HG03565 (cell line): ENCODE results near the gene ACY1.

Source experiments
- ATAC-seq: cut with Tn5 transposase; IDR thresholded peaks from one replicate; pipeline ENCODE4 v1.9.1; 2021; ENCODE audit warnings: mild to moderate bottlenecking, moderate library complexity; ENCODE audit not compliant: unreplicated experiment

The ACY1 gene

DNA sequence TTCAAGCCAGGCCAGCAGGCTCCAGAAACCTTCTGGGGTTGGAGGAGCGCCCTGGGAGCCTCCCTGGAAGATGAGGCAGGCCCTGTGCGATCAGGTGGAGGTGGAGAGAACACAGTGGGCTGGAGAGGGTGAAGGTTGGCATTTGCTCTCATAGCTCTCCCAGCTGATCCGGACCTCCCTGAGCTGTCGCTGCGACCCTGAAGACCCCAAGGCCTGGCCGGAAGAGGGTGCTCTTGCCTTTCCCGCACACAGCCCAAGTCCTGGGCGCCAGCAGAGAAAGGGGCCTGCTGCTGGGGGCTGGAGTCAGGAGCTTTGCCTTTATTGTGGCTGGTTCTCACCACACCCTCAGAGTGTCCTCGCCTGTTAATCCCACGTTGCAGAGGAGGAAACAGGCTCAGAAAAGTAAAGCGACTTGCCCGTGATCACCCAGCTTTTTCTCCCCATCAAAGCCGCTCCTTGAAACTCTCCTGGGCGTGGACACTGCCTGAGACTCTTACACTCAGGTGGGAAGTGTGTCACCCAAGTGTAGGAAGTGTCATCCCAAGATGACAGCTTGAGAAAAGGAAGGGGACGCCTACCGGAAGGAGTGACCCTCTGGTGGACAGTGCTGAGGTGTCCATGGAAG lies 20.9 kb downstream of the ACY1 start:
- ATAC-seq: no peak

DNA sequence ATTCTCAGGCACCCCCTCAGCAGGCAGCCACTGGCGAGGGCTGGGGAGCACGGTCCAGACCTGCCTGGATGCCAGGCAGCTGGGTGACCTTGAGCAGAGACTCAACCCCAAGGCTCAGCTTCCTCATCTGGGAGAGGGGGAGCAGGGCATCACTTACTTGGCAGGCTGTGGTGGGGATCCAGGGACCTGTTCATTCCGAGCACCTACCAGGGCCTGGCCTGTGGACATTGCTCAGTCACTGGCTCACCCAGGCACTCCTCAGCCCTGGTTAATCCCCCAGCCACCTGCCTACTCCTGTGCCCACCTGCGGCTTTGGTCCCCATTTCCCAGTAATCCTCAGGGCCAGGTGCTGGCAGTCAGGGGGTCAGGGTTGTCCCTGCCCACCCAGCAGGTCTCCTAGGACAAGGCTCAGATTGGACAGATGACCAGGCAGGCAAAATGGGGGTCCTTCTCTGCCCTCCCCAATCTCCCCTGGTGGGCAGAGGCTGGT lies 21.6 kb downstream of the ACY1 start:
- ATAC-seq: no peak

DNA sequence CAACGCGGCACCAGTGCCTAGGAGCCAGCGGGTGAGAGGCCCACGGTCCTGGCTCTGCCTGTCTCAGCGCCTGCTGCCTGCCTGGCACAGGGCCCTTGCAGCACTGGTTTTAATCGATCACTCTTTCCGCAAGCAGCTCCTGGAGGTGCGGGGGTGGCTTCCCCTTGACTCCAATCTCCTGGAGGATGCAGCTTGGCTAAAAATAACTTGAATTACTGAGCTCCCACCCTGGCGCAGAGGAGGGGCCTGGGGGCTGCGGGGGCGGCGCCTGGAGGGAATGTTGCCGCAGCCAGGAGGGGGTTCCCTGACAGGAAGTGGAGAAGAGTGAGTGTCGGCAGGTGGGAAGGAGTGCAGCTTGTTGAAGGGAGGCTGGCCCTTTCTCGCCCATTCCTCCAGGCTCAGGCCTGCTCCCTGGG lies 22.2 kb downstream of the ACY1 start:
- no peak for ATAC-seq

DNA sequence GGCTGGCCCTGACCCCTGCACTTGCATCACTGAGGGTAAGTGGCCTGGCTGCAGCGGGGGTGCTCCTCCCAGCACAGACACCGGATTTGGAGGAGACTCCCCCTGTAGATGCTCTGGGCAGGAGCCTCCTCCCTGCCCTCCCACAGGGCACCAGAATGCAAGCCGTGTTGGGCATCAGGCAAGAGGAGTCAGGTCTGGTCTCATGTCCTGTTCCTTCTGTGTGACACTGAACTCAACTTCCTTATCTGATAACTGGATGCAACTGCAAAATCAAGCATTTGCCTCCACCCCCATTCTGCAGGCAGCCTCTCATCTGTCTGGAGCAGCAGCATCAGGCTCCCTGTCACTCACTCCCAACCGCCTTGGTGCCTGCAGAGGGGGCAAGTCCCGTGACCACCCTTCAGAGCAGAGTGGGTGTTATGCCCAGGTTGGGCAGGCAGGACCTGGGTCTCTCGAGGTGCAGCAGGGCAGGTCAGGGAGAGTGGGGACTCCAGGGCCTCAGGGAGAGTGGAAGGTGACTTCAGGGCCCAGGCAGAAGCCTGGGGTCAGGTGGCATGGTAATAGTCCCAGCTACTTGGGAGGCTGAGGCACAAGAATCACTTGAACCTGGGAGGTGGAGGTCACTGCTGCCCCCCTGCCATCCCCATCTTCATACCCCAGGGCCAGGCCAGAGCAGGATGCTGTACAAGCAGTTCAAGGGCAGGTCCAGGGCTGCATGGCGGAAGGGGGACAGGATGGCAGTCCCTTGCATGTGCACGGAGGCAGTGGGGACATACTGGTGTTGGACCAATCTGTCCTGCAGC lies 22.9 kb downstream of the ACY1 start:
- no peak for ATAC-seq

DNA sequence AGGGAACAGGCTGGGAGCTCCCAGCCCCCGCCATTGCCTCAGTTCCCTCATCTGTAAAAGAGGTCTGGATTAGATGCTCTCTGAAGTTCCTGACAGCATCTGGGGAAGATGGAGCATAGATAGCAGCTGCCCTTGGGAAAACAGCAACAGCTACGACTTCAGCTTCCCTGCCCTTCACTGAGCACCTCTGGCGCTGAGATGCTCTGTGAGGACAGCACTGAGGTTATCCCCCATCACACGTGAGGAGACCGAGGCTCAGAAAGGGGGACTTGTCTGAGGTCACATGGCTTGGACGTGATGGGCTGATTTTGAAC lies 23.4 kb downstream of the ACY1 start:
- ATAC-seq: no peak

DNA sequence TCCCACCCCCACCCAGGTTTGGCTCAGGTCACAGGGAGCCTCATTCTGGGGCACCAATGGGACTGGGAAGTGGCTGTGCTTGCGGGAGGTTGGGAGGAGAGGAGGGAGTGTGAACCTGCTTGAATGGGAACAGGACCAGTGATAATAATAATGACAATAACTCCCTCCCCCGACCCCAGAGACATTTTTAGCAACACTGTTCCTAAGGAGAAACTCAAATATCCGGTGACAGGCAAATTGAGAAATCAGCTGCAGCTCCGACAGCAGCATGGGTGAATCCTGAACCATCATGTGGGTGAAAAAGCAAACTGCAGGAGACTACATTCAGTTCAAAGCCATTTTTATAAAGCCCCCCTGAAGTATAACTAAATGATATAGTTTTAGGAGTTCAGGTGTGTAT lies 24.0 kb downstream of the ACY1 start:
- no peak for ATAC-seq

DNA sequence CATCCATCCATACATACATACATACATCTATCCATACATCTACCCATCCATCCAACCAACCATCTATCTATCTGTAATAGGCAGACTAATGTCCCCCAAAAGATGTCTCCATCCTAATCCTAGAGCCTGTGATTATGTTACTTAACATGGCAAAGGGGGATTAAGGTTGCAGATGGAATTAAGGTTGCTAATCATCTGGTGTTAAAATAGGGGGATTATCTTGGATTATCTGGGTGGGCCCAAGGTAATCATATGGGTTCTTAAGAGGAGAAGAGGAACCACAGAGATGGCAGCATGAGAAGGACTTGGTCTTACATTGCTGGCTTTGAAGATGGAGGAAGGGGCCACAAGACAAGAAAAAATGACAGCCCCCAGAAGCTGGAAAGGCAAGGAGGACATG lies 27.1 kb downstream of the ACY1 start:
- ATAC-seq: no peak

DNA sequence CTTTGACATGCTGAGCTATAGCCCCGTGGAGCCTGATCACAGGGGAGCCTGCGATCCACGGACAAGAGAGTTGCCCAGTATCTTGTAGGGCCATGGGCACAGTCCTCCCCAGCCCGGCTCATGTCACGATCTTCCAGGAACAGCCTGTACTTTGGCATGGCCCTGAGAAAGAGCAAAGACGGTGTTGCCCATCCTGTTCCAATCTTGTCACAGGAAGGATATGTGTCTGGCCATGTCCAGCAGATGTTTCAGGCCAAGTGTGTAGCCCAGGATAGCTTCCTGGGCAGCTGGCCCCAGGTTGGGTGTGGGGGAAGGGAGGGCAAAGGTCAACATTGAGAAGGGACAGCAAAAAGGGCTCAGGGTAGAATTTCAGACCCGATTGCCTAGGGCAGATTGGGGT lies 29.4 kb downstream of the ACY1 start:
- ATAC-seq: no peak

DNA sequence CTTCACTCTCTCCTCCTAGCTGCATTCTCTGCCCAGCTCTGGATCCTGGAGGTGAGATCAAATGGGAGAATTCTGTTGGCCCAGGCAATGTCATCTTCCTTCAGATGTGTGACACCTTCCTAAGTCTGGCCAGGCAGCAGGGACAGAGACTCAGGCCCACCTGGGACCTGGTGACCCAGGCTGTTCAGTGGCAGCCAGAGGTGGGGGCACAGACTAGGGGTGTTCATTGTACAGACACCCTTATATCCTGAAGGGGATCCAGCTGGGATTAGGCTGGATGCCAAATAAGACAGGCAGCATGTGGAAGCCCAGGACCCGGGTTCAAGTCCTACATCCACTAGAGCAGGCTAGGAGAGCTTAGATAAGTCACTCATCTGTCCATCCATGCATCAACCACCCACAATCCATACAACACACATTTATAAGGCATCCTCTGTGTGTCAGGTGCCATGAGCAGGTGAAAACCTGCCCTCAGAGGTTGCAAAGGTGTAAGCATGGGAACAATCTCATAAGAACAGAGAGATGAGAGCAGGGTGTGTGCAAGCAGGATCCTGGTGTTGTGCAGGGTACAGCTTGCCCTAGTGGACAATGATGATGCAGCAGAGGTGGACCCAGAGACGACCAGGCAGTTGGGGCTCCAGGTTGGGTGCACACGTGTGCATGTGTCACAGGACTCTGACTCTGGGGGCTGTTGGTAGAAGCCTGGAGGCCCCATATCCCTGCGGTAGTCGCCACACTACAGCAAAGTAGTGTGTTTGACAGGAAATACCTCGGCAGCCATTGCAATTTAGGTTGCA lies 30.7 kb downstream of the ACY1 start:
- no peak for ATAC-seq

DNA sequence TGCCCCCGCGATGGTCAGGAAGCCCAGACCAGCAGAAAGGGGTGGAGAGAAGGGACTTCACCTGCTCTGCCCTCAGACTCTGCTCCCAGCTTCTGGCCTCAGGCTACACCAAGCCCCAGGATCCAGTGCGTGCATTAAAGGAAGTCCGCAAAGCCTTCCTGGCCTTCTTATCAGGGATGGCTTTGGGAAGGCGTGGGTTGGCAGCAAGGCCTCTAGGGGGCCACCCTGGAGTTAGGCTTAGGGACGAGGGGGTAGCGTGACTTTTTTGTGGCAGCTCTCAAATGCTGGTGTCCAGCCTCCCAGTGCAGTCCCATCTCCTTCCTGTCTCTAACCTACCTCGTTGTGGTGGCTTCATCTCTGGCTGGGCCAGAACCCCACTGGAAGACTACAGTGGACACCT lies 31.3 kb downstream of the ACY1 start:
- ATAC-seq: no peak

DNA sequence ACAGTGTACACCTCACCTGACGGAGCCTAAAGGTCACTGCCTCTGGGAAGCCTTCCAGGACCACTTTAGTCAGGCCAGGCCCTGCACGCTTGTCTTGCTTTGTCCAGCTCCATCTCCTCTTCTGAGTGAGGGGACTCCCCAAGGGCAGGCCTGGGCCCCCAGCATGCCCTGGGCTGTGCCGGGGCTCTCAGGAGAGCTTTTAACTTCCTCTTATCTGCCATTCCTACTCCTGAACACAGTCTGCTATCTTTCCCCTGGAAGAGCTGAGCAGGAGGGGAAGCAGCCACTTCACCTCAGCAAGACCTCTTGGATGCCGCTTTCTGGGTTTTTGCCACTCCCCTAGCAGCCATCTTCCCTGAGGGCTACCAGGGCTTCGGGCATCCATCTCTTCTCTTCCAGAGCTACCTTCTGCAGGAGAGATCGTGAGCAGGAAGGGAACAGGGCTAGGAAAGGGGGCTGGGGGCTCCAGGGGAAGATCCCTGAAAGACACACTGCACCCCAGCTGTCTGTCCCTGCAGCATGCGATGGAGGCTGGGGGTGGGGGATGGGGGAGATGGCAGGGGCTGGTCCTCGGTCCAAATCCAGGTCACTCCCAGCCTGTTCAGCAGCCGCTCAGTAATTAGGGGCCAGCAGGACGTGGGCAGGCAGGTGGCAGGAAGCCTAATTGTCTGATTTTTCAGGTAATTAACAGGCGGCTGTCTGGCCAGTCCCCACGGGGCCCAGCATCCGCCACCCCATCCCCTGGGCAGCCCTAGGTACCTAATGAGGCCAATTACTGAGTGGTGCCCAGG lies 32.3 kb downstream of the ACY1 start:
- no peak for ATAC-seq

DNA sequence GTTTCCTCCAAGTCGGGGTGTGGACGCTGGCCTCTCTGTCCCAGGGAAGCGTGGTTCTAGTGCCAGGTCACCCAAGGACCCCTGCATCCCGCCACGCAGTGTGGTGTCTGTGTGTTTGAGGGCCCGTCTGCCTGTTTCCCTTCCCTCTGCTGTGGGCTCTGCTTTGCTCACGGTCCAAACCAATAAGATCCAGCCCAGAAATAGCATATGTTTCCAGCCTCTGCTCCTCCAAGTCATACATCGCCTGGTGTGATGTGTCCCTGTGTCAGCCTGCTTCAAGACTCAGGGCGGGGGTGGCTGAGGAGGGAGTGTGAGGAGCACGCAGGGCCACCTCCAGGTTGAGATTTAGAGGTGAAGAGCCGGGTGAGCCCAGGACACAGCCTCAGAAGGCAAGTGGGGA lies 34.3 kb downstream of the ACY1 start:
- no peak for ATAC-seq

DNA sequence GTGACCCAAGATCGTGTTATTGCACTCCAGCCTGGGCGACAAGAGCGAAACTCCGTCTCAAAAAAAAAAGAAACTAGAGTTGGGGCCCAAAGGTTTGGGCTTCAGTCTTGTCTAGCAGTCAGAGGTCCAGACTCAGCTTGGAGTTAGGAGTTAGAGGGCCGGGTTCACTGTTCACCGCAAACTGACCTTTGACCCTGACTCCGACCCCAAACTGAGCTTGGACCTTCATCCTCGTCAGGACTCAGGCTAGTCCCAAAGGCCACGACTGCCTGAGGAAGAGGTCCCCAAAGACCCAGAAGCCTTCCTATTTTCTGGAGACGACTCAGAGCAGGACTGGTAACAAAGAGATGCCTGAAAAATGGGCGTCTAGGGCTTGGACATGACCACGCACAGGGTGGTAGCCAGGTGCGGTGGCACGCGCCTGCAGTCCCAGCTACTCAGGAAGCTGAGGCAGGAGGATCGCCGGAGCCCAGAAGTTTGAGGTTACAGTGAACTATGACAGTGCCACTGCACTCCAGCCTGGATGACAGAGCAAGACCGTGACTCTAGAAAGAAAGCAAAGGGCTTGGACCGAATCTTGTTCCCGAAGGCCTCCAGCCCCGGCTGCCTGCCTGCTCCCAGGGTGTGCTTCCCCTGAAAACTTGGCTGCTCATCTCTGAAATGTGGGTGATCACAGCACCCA lies 35.1 kb downstream of the ACY1 start:
- no peak for ATAC-seq

DNA sequence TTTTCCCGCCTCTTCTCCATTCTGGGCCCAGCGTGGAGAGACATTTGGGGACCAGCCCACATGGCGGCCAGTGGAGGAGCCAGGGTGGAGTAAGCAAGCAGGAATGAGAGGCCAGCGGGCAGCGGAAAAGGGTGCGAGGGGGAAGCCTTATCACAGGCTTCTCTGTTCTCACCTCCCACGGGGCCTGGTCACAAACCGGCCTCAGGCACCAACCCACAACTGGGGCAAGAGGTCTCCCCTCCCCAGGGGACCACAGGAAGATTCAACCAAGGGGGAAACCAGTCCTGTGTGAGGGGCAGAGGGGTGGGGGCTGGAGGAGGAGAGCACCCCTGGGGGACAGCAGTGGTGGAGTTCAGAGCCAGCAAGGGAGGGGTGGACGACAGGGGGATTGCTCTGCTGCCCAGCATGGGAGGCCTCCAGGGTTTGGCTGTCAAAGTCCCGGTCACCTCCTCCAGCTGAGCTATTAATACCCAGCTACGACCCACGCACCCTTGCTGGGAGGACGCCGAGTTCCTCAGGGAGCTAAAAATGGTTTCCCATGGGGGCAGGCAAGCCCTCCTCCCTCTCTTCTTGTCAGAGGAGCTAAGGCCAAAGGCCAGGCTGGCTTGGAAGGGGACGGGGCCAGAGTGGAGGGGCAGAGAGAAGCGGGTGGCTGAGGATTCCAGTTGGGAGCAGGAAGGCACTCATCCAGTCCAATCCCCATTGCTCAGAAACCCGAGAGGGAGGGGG lies 36.2 kb downstream of the ACY1 start:
- no peak for ATAC-seq

DNA sequence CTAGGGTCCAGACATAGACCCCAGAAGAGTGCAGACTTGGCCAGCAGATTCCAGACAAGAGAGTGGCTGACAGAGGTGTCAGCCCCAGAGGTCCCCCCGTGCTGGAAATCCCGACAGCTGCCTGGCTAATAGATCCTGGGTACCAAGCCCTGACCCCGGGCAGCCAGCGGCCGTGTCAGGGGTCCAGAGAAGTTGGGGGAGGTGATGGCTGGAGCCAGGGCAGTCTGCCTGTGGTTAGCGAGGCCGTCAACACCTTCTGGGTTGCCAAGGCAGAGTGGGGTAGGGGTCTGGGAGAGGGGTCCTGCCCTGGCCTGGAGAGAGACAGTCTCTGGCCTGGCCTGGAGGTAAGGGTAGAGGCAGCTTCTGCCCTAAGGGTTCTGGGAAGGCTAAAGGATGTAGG lies 37.5 kb downstream of the ACY1 start:
- no peak for ATAC-seq

DNA sequence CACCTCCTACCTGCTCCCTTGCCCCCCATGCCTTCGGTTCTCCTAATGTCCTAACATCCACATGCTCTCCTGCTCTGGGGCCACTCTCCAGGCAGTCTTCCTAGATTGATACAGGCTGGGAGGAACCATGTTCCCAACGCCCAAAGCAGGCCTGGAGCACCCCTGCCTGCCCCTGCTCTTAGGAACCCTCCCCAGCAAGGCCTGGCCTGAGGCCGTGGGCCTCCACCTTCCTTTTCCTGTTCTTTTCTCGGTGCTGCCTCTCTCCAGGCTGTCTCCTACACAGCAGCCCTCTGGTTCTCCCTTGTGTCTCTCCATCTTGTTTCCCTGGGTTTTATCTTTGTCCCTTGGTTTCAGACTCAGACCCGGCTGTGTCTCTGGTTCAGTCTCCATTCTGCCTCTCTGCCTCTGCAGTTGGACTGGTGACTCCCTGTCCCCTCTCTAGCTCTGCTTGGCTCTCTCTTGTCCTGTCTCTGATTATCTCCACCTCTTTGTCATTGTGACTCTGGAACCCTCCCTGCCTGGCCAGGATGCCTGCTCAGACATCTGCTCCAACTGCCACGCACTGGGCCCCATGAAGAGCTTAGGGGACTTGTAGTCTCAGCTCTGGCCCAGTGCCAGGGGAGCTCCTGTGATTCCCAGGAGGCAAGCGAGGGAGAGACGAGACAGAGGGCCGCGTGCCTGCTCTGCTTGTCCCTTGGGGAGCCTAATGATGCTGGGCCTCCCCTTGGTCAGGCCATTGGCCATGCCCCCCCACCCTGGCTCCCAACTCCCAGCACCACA lies 38.3 kb downstream of the ACY1 start:
- ATAC-seq: no peak

DNA sequence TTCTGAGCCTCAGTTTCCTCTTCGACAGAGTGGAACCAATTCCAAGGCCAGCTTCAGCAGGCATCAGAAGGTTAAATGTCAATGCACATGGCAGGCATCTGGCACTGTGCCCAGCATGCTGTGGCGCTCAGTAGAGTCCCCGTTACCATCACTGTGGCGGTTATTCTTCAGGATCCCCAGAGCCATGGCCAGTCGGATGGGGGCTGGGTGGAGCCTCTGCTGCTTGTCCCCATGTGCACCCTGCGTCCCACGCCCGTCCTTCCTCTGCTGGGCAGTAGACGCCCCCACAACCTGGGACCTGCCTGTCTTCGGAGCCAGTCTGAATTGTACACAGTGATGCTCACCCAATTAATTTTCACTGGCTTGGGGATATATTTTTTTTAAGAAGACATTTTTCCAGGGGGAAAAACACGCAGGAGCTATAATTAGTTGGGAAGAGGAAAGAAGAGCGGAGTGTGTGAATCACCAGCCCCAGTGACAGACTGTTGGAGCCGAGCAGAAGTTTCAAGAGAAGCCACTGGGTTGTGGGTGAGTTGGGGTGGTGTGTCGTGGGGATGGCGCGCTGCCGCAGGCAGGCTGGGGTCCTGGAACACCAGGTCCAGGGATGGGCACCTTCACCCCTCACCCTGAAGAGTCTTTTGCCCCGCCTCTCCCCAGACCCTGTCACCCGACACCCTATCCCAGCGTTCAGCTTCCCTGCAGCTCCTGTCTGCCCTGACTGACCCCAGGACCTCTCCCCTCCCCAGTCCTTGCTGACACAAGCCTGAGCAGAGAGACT lies 39.2 kb downstream of the ACY1 start:
- ATAC-seq: no peak

DNA sequence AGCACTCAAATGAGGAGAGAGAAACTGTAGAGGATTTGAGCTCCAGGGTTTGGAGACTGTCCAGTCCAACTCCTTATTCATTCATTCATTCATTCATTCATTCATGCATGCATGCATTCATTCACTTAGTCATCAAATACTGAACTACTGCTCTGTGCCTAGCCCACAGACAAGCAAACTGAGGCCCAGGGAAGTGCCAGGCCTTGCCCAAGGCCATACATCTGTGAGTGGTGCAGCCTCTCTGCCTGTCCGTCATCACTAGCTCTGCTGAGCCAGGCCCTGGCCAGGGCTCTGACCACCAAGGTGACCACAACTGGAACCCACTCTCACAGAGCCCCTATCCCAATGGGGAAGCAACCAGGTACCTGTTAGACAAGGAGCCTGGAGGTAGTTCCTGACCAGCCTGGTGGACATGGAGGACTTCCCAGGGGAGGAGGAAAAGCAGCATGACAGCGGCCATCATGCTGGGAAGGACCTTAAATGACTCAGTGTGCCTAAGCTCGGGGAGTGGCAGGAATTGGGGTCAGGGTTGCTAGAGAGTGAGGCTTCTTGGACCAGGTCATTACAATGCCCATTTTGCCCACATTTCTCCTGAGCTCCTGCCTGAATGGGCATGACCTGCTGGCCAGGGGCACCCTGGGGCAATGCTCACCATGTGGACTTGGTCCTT lies 39.9 kb downstream of the ACY1 start:
- no peak for ATAC-seq
